Suppressor macrophage (primary cell): ENCODE data around the gene CDCA5.
A peak's percentile ranks its signal among the peaks of the same experiment; 100 is the strongest.

Experiments
- DNase-seq, 4 experiments: peaks; one replicate each; pipeline ENCODE4 v3.0.0-alpha.2; 2020 to 2022

CDCA5 gene

GRCh38 chr11:65104628-65105027, 20.8 kb upstream of the CDCA5 start:
- no peak for DNase-seq

GRCh38 chr11:65103476-65103875, 19.6 kb upstream of the CDCA5 start:
- DNase-seq = no peak

GRCh38 chr11:65102142-65103095, 18.6 kb upstream of the CDCA5 start:
- DNase-seq = no peak

- no peak for DNase-seq
Measured at GRCh38 chr11:65100674-65101350, 17.0 kb upstream of the CDCA5 start.

- DNase-seq = no peak
Measured at GRCh38 chr11:65096926-65097325, 13.1 kb upstream of the CDCA5 start.

- DNase-seq = peak; percentile 90 to 94 (median 93)
Measured at GRCh38 chr11:65095974-65096806, 12.3 kb upstream of the CDCA5 start, which contains the start of gene VPS51. VPS51 (plus strand) TSS chr11:65096214; CDS start chr11:65096251, 37 bp downstream.

GRCh38 chr11:65095427-65095826, 11.6 kb upstream of the CDCA5 start:
- no peak for DNase-seq

GRCh38 chr11:65090628-65091027, 6.8 kb upstream of the CDCA5 start:
- no peak for DNase-seq

GRCh38 chr11:65089621-65090020, 5.8 kb upstream of the CDCA5 start:
- no peak for DNase-seq

- DNase-seq = no peak
Measured at GRCh38 chr11:65087827-65088226, 4.0 kb upstream of the CDCA5 start.

- DNase-seq = no peak
Measured at GRCh38 chr11:65087216-65087615, 3.4 kb upstream of the CDCA5 start.

- DNase-seq = no peak
Measured at GRCh38 chr11:65086809-65087208, 3.0 kb upstream of the CDCA5 start.

- DNase-seq = peak; percentile 40 to 78 (median 62)
Measured at GRCh38 chr11:65085446-65085845, 1.6 kb upstream of the CDCA5 start.

- no peak for DNase-seq
Measured at GRCh38 chr11:65084598-65085375, 947 bp upstream of the CDCA5 start.

GRCh38 chr11:65083134-65083833, 556 bp downstream of the CDCA5 start:
- DNase-seq = no peak

GRCh38 chr11:65078786-65079342, 5.0 kb downstream of the CDCA5 start:
- DNase-seq = no peak

GRCh38 chr11:65078151-65078550, 5.7 kb downstream of the CDCA5 start:
- DNase-seq = peak; percentile 58 to 77 (median 67)

- peak; percentile 23 to 60 (median 58) for DNase-seq
Measured at GRCh38 chr11:65077451-65077850, 6.4 kb downstream of the CDCA5 start.

- DNase-seq = no peak
Measured at GRCh38 chr11:65072631-65072966, 11.2 kb downstream of the CDCA5 start.

- peak in 2 of 4 experiments; percentile 28 to 35 for DNase-seq
Measured at GRCh38 chr11:65071907-65072630, 11.8 kb downstream of the CDCA5 start.
